ENCODE measurements around the gene ATG4B.

DNA sequence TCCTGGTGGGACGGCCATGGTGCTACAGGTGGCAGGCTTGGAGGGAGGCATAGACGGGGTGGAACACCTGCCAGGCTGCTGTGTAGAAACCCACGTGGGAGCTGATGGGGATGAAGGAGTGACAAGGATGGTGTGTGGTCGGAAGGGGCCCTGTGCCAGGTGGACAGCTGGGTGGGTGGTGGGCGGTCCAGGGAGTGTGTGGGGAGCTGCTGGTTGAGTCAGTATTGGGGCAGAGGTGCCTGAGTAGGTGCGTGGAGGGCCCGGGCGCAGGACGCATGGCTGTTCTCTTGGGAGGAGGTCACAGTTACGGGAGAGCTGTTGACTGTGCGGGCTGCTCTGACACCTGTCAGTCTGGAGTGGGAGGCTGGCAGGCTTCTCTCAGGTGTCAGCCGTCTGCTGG lies 84.4 kb downstream of the ATG4B start:
- TF ChIP-seq FOXP1 (CRISPR knock-in tag; IDR thresholded peaks at IDR 0.05; ENCODE audit: borderline replicate concordance) (no peak), ZNF232 (CRISPR knock-in tag; IDR thresholded peaks at IDR 0.05) (no peak), NR2C2 (CRISPR knock-in tag; IDR thresholded peaks at IDR 0.05) (no peak), ZNF263 (CRISPR knock-in tag; IDR thresholded peaks at IDR 0.05; ENCODE audit: low read depth) (no peak), ETV6 (CRISPR knock-in tag; IDR thresholded peaks at IDR 0.05) (no peak)
- TF ChIP-seq, protein P1, sequence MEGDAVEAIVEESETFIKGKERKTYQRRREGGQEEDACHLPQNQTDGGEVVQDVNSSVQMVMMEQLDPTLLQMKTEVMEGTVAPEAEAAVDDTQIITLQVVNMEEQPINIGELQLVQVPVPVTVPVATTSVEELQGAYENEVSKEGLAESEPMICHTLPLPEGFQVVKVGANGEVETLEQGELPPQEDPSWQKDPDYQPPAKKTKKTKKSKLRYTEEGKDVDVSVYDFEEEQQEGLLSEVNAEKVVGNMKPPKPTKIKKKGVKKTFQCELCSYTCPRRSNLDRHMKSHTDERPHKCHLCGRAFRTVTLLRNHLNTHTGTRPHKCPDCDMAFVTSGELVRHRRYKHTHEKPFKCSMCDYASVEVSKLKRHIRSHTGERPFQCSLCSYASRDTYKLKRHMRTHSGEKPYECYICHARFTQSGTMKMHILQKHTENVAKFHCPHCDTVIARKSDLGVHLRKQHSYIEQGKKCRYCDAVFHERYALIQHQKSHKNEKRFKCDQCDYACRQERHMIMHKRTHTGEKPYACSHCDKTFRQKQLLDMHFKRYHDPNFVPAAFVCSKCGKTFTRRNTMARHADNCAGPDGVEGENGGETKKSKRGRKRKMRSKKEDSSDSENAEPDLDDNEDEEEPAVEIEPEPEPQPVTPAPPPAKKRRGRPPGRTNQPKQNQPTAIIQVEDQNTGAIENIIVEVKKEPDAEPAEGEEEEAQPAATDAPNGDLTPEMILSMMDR (IDR thresholded peaks at IDR 0.05): no peak
- TF ChIP-seq, protein P2, sequence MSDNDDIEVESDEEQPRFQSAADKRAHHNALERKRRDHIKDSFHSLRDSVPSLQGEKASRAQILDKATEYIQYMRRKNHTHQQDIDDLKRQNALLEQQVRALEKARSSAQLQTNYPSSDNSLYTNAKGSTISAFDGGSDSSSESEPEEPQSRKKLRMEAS (CRISPR knock-in tag; IDR thresholded peaks at IDR 0.05): no peak
- TF ChIP-seq, protein P3, sequence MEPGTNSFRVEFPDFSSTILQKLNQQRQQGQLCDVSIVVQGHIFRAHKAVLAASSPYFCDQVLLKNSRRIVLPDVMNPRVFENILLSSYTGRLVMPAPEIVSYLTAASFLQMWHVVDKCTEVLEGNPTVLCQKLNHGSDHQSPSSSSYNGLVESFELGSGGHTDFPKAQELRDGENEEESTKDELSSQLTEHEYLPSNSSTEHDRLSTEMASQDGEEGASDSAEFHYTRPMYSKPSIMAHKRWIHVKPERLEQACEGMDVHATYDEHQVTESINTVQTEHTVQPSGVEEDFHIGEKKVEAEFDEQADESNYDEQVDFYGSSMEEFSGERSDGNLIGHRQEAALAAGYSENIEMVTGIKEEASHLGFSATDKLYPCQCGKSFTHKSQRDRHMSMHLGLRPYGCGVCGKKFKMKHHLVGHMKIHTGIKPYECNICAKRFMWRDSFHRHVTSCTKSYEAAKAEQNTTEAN (CRISPR knock-in tag; IDR thresholded peaks at IDR 0.05): no peak
- TF ChIP-seq, protein P4, sequence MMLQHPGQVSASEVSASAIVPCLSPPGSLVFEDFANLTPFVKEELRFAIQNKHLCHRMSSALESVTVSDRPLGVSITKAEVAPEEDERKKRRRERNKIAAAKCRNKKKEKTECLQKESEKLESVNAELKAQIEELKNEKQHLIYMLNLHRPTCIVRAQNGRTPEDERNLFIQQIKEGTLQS (CRISPR knock-in tag; conservative IDR thresholded peaks at IDR 0.05): no peak
